Hepatocyte (in vitro differentiated cells): ENCODE measurements around the gene CPTP.

Experiments
- CTCF ChIP-seq: fragments of 200-600 bp; sonication (generic); IDR thresholded peaks from 2 replicates; pipeline ENCODE4 v1.5.1; 2016; ENCODE audit warnings: antibody characterized with exemption, mild to moderate bottlenecking; ENCODE audit not compliant: poor library complexity
- EZH2 ChIP-seq: fragments of 200-600 bp; sonication (generic); IDR thresholded peaks from 2 replicates; pipeline ENCODE4 v1.6.1; 2016; ENCODE audit warnings: antibody characterized with exemption, mild to moderate bottlenecking, borderline replicate concordance
- EZH2phosphoT487 ChIP-seq: fragments of 200-600 bp; sonication (generic); IDR thresholded peaks from one replicate; pipeline ENCODE4 v1.6.1; 2018; ENCODE audit warnings: antibody characterized with exemption, mild to moderate bottlenecking, low read depth, moderate library complexity; ENCODE audit not compliant: unreplicated experiment, severe bottlenecking

- TF ChIP-seq CTCF (no peak), EZH2phosphoT487 (no peak), EZH2 (no peak)
Measured at GRCh38 chr1:1283821-1284220, 40.8 kb upstream of the CPTP start.
